GM10266 (cell line): Measurements from ENCODE around the gene NRCAM.

Experiments used
- DNase-seq: peaks from one replicate; pipeline ENCODE4 v3.0.0; 2012; ENCODE audit errors: extremely low spot score
- TF ChIP-seq, protein P1 (sequence below): IDR thresholded peaks from 2 replicates; pipeline ENCODE4 v1.5.1; 2012; ENCODE audit warnings: mild to moderate bottlenecking, low read depth; ENCODE audit not compliant: control insufficient read depth, insufficient read depth; ENCODE audit errors: missing control alignments

The NRCAM gene

DNA sequence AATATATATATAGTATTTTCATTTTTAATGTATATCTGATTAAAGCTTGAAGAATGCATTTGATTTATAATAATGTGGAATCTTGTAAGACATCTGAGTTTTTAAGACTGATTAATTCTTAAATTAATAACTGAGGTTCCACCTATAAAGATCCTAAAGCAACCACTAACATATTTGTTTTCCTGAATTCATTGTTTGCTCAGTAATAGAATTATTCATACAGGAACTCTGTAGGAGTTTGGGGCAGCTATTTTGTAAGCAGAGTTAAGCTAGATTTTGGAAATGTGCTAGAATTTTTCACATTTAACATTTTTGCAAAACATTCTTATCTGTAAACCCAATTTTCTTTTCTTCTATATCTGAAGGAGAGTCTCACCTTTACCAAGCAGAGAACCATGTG lies 88.9 kb downstream of the NRCAM start:
- no peak for DNase-seq
- TF ChIP-seq, protein P1, sequence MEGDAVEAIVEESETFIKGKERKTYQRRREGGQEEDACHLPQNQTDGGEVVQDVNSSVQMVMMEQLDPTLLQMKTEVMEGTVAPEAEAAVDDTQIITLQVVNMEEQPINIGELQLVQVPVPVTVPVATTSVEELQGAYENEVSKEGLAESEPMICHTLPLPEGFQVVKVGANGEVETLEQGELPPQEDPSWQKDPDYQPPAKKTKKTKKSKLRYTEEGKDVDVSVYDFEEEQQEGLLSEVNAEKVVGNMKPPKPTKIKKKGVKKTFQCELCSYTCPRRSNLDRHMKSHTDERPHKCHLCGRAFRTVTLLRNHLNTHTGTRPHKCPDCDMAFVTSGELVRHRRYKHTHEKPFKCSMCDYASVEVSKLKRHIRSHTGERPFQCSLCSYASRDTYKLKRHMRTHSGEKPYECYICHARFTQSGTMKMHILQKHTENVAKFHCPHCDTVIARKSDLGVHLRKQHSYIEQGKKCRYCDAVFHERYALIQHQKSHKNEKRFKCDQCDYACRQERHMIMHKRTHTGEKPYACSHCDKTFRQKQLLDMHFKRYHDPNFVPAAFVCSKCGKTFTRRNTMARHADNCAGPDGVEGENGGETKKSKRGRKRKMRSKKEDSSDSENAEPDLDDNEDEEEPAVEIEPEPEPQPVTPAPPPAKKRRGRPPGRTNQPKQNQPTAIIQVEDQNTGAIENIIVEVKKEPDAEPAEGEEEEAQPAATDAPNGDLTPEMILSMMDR = no peak

DNA sequence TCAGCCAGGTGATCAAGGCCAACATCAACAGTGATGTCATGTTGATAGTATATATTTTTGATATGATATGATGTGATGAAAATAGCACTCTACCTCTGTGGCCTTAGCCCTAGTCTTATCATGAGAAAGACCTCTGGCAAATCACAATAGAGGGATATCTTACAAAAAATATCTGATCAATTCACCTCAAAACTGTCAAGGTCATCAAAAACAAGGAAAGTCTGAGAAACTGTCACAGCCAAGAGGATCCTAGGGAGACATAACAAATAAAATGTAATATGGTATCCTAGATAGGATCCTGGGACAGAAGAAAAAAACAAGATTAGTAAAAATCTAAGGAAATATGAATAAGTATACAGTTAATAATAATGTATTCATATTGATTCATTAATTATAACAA lies 92.6 kb downstream of the NRCAM start:
- DNase-seq = no peak
- TF ChIP-seq, protein P1 = no peak

DNA sequence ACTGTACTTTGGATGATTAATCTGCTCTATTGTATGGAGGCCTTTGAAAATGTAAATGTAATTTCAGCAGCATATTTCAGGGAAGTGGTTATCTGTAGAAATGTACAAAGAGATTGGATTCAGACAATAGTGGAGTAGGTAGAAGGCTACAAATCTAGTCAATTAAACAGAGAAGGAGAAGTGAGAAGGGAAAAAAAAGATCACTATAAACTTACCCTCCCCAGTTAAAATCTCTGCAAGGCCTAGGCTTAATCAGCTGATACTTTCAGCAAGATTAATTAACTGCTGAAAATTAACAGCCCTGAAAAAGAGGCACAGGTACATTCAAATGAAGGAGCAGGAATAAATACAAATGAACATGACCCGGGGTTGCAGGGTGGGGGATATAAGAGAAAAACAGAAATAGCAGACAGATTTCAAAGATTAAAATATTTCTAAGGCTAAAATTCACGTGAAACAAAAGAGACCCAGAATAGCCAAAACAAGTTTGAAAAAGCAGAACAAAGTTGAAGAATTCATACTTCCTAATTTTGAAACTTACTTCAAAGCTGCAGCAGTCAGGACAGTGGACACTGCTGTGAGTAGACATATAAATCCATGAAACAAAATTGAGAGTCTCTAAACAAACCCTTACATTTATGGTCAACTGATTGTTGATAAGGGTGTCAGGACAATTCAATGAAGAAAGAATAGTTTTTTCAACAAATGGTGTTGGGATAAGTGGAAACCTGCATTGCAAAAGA lies 96.0 kb downstream of the NRCAM start:
- TF ChIP-seq, protein P1 = no peak
- no peak for DNase-seq

DNA sequence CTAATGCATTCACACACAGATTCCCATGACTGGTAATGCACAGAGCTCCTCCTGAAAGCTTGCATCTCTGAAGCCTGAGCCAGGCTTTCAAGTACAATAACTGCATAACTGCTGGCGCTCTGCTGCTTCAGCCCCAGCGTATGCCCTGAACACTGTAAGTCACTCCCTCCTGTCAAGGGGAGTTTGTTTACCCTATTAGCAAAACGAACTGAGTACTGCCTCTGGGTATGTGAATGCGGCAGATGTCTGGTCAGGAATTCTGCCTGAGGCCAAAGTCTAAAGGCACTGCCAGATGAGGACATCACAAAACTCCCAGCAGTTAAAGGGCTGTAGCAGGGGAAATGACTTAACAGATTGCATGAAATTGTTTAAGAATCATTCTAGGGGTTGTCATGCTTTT lies 97.7 kb downstream of the NRCAM start:
- DNase-seq = no peak
- TF ChIP-seq, protein P1 = no peak

DNA sequence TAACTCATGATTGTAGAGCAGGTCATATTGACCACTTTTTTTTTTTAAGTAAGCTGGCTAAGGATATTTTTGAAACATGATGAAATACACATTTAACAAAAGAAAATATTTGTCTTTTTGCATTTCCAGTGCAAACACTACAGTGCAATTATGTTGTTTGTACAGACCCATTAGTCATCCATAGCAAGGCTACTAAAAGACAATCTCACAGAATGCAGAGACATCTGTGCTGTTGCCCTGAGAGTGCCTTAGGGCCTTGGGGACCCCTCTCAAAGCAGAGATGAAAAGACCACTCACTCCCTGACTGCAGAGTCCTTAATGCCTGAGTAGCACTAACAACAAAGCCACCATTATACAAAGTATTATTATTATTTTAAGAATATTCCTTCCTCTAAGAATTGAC lies 104.5 kb downstream of the NRCAM start:
- TF ChIP-seq, protein P1 = no peak
- no peak for DNase-seq

DNA sequence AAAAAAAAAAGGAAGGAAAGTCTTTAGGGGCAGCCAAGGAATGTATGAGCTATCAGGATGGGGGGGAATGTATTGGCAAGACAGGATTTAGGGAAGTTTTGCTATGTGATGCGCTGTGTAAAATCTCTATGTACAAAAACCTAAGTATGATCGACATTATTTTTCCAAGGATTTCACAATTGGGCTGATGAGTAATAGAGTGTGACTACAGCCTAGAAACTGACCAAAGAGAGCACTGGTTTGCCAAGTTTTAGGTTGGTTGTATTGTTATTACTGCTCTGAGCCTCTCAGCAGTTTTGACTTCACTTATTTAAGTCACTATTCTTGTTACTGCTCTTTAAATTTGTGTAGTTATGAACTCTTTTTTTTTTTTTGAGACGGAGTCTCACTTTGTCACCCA lies 107.3 kb downstream of the NRCAM start:
- DNase-seq = no peak
- TF ChIP-seq, protein P1 = no peak

DNA sequence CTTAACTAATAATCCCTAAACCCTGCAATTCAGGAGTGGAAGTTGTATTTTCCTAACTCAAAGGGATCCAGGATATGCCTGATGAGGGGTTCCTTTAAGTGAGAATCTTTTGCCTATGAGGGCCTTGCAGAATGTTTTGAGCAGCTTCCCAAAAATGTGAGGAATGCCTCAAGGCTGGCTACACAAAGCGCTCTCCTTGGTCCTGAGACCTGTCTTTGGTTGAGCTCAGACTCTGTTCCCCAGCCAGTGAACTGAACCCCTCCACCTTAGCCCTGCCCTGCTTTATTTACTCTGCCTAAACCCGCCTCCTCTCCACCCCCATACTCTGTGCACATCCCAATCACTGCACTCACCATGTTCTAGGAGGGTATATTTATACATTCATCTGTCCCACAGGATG lies 108.6 kb downstream of the NRCAM start:
- DNase-seq = no peak
- TF ChIP-seq, protein P1 = no peak
